H4 (cell line): ENCODE results near the gene DNAI1. TPM values are rescaled to one million over a fixed set of nuclear protein-coding genes. Genes with fewer than 3 reads are reported as not detected.
"Not testable (repeated sequence)": the region's sequence is repeated elsewhere in the genome, so short reads cannot be mapped to it uniquely, and the experiment has no call there.

Source experiments
- DNase-seq: peaks from one replicate; pipeline ENCODE4 v3.0.0-alpha.2; 2015; ENCODE audit warnings: low spot score
- total RNA-seq: library from RNA; depleted of rRNA; stranded (reverse); fragments of >200 nt; shearing (Covaris generic); gene quantifications from 2 replicates; pipeline ENCODE4 v1.2.3, GENCODE V29; 2014

Gene DNAI1
- total RNA-seq, 1 experiment from 2014 or later = 0.27 TPM

GRCh38 chr9:34450644-34451043 is 8.0 kb upstream of the DNAI1 start:
- no peak for DNase-seq

GRCh38 chr9:34451135-34451534 is 7.5 kb upstream of the DNAI1 start:
- DNase-seq = no peak

GRCh38 chr9:34451545-34451944 is 7.1 kb upstream of the DNAI1 start:
- DNase-seq = no peak

- DNase-seq = no peak
These were observed 6.0 kb upstream of the DNAI1 start for GRCh38 chr9:34452568-34452967.

GRCh38 chr9:34454571-34455065 is 4.0 kb upstream of the DNAI1 start:
- peak; percentile 67 for DNase-seq

GRCh38 chr9:34456151-34456550 is 2.5 kb upstream of the DNAI1 start:
- no peak for DNase-seq

- DNase-seq = no peak
These were observed 1.9 kb upstream of the DNAI1 start for GRCh38 chr9:34456746-34457145.

GRCh38 chr9:34457266-34458012 is 1.2 kb upstream of the DNAI1 start:
- DNase-seq = peak; percentile 84

GRCh38 chr9:34458959-34459340 is 345 bp downstream of the DNAI1 start:
- DNase-seq = no peak

GRCh38 chr9:34459356-34459755 is 751 bp downstream of the DNAI1 start:
- no peak for DNase-seq

GRCh38 chr9:34459941-34460340 is 1.3 kb downstream of the DNAI1 start:
- no peak for DNase-seq

- DNase-seq = peak; percentile 37
These were observed 4.7 kb downstream of the DNAI1 start for GRCh38 chr9:34463098-34463900.

GRCh38 chr9:34463901-34464232 is 5.3 kb downstream of the DNAI1 start:
- DNase-seq = no peak

- no peak for DNase-seq
These were observed 6.0 kb downstream of the DNAI1 start for GRCh38 chr9:34464571-34464970.

- no peak for DNase-seq
These were observed 6.9 kb downstream of the DNAI1 start for GRCh38 chr9:34465468-34465867.

- DNase-seq = no peak
These were observed 16.5 kb downstream of the DNAI1 start for GRCh38 chr9:34475097-34475496.

GRCh38 chr9:34477541-34477940 is 18.9 kb downstream of the DNAI1 start:
- no peak for DNase-seq

- no peak for DNase-seq
These were observed 20.8 kb downstream of the DNAI1 start for GRCh38 chr9:34479431-34479866.

- DNase-seq = not testable (repeated sequence)
These were observed 23.0 kb downstream of the DNAI1 start for GRCh38 chr9:34481620-34482019.

- not testable (repeated sequence) for DNase-seq
These were observed 24.1 kb downstream of the DNAI1 start for GRCh38 chr9:34482746-34483145.

GRCh38 chr9:34484678-34485077 is 26.1 kb downstream of the DNAI1 start:
- no peak for DNase-seq

GRCh38 chr9:34485822-34486221 is 27.2 kb downstream of the DNAI1 start:
- DNase-seq = no peak

GRCh38 chr9:34486572-34486971 is 28.0 kb downstream of the DNAI1 start:
- DNase-seq = no peak
